Gastrocnemius medialis (tissue), 4 donors: ENCODE data around the gene EID2. TPM values are rescaled to one million over a fixed set of nuclear protein-coding genes. Genes with fewer than 3 reads are reported as not detected.
A peak's percentile ranks its signal among the peaks of the same experiment; 100 is the strongest.

Source experiments
- ATAC-seq, 2 donors: fragments of 150-250 bp; one replicate each; pipeline ENCODE4 v1.9.1; 2016
- DNase-seq, 2 donors: peaks; one replicate each; pipeline ENCODE4 v3.0.0-alpha.2; 2019
- H3K27ac ChIP-seq, 4 donors: fragments of 200-600 bp; sonication (generic); 1 replicate in 1 of 4; 2 replicates in 3 of 4; pipeline ENCODE4 v1.5.1; 2016 to 2018; ENCODE audit warnings: mild to moderate bottlenecking in 2 of 4, moderate library complexity in 1 of 4
- H3K27me3 ChIP-seq, 3 donors: fragments of 200-600 bp; sonication (generic) in 2 of 3; 1 replicate in 1 of 3; 2 replicates in 2 of 3; pipeline versions ENCODE4 v1.5.1 to v1.6.0; 2016 to 2019; ENCODE audit warnings: mild to moderate bottlenecking in 1 of 3, moderate library complexity in 1 of 3
- H3K36me3 ChIP-seq, 2 donors: fragments of 200-600 bp; sonication (generic) in 1 of 2; one replicate each; pipeline ENCODE4 v1.5.1; 2017 to 2018
- H3K4me1 ChIP-seq, 2 donors: fragments of 200-600 bp; sonication (generic) in 1 of 2; one replicate each; pipeline ENCODE4 v1.5.1; 2016 to 2017; ENCODE audit warnings: mild to moderate bottlenecking in 2 of 2
- H3K4me3 ChIP-seq, 4 donors: fragments of 200-600 bp; sonication (generic) in 3 of 4; 1 replicate in 1 of 4; 2 replicates in 3 of 4; pipeline ENCODE4 v1.5.1; 2016 to 2019; ENCODE audit warnings: mild to moderate bottlenecking in 2 of 4
- H3K9me3 ChIP-seq, 3 donors: fragments of 200-600 bp; sonication (generic) in 2 of 3; 1 replicate in 1 of 3; 2 replicates in 2 of 3; pipeline ENCODE4 v1.5.1; 2016 to 2019
- CTCF ChIP-seq, 5 experiments: fragments of 450-650 bp in 3 of 5; fragments of 200-600 bp in 2 of 5; sonication (generic) in 2 of 5; IDR thresholded peaks in 4 of 5; conservative IDR thresholded peaks in 1 of 5; 1 replicate in 4 of 5; 2 replicates in 1 of 5; pipeline ENCODE4 v1.5.1; 2016 to 2019; ENCODE audit warnings: antibody characterized with exemption in 5 of 5, mild to moderate bottlenecking in 3 of 5, moderate library complexity in 3 of 5
- POLR2A ChIP-seq, 2 donors: fragments of 450-650 bp; IDR thresholded peaks; one replicate each; pipeline ENCODE4 v1.6.1; 2017; ENCODE audit warnings: antibody characterized with exemption in 2 of 2, mild to moderate bottlenecking in 2 of 2, moderate library complexity in 2 of 2
- in situ Hi-C, 4 donors: fragments of 200-750 bp; cut with MboI; loops; one replicate each; pipeline versions ENCODE4 v1.15.0 to v1.8.0; 2017; ENCODE audit warnings: low sequenced_read_pairs in 4 of 4
- intact Hi-C: fragments of 100-400 bp; cut with DNase I; formaldehyde crosslinking; loops from one replicate; pipeline ENCODE4 v1.15.1; 2023; ENCODE audit warnings: low total_unique reads
- total RNA-seq, 4 donors: library from RNA; depleted of rRNA; stranded (reverse); fragments of >200 nt; gene quantifications; one replicate each; pipeline versions ENCODE4 v1.1.0 to v1.2.3, GENCODE V29; 2016

The EID2 gene
- total RNA-seq, 4 donors from 2014 or later = 7.8 to 12.7 (median 9.4) TPM

DNA sequence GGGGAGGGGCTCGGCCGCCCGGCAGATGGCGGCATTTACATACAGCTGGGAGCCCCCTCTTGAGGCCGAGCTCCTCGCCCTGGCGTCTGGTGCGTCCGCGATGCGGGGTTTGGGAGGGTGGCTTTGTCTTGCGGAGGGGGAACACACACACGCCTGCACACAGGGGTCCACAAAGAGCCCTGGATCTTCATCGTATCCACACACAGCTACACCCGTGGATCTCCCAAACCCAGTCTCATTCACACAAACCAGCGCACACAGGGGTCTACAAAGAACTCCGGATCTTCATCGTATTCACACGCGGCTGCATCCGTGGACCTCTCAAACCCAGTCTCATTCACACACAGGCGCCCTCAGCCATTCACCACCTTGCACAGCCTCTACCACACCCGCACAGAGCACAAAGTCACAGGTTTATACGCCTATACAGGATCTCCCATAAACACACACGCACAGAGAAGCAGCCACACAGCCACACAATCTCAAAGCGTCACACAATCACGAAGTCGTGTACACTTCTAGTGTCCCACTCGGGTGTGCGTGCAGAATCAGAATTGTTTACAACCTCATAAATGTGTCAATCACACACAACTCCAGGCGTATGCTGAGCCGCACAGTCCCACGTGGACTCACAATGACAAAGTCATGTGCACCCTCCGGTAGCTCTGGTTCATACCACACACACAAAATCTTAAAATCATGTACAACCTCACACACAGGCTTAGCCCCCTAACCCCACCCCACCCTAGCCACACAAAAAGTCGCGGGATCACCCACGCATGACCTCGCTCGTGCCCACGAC lies 41.8 kb downstream of the EID2 start:
- Histone ChIP-seq H3K27ac (no peak overlapping the region), H3K4me3 (peak overlapping the region in 1 of 4 donors; percentile 21), H3K27me3 (peaks cover 54 to 70% (median 69%) of the 10 kb centered on the region in 3 donors), H3K4me1 (no peaks in the 10 kb centered on the region), H3K36me3 (no peaks in the 10 kb centered on the region), H3K9me3 (no peaks in the 10 kb centered on the region)
- in situ Hi-C loops (no loop called here), intact Hi-C loops (no loop called here)
- ATAC-seq (no peak), DNase-seq (no peak)
- TF ChIP-seq POLR2A (IDR thresholded peaks at IDR 0.05) (no peak), CTCF (IDR thresholded peaks at IDR 0.05 in 4 of 5, conservative IDR thresholded peaks at IDR 0.05 in 1 of 5) (peak in 3 of 5 experiments; percentile 25 to 42 (median 31))

DNA sequence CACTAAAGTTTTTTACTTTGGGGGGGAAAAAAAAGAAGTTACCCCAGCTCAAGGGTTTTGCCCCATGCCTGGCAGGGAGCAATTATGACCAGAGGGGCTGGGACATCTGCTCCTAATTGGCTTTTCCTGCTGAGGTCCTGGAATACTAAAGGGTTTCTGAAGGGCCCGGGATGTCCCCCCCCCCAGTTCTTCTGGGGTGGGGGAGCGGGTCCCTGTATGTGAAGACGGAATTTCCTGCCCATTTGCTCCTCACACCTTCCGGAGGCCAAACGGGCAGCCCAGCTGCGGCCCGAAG lies 42.3 kb downstream of the EID2 start:
- in situ Hi-C loops (no loop called here), intact Hi-C loops (no loop called here)

GRCh38 chr19:39496063-39496462 lies 43.9 kb downstream of the EID2 start:
- H3K27me3 ChIP-seq = peaks cover 44 to 53% (median 53%) of the 10 kb centered on the region in 3 donors
- H3K4me1 ChIP-seq = no peaks in the 10 kb centered on the region
- DNase-seq (no peak), ATAC-seq (no peak)
- no peak for TF ChIP-seq CTCF (IDR thresholded peaks at IDR 0.05 in 4 of 5, conservative IDR thresholded peaks at IDR 0.05 in 1 of 5)
- TF ChIP-seq POLR2A (IDR thresholded peaks at IDR 0.05) = no peak
- in situ Hi-C loops = no loop called here
- peaks cover 0 to 5% of the 10 kb centered on the region in 2 donors for H3K36me3 ChIP-seq
- H3K9me3 ChIP-seq = no peaks in the 10 kb centered on the region
- no peak overlapping the region for H3K27ac ChIP-seq
- H3K4me3 ChIP-seq = no peak overlapping the region
- intact Hi-C loops = no loop called here

More for the DNA sequence above, 42.3 kb downstream of the EID2 start:
- Histone ChIP-seq H3K27ac (no peak overlapping the region), H3K9me3 (no peaks in the 10 kb centered on the region), H3K4me1 (no peaks in the 10 kb centered on the region), H3K27me3 (peaks cover 51 to 66% (median 66%) of the 10 kb centered on the region in 3 donors), H3K4me3 (peak overlapping the region in 1 of 4 donors; percentile 21), H3K36me3 (no peaks in the 10 kb centered on the region)
- no peak for ATAC-seq
- DNase-seq = no peak
- TF ChIP-seq CTCF (IDR thresholded peaks at IDR 0.05 in 4 of 5, conservative IDR thresholded peaks at IDR 0.05 in 1 of 5) (no peak), POLR2A (IDR thresholded peaks at IDR 0.05) (no peak)

GRCh38 chr19:39494661-39495060 lies 45.3 kb downstream of the EID2 start:
- Histone ChIP-seq H3K4me1 (no peaks in the 10 kb centered on the region), H3K36me3 (peaks cover 0 to 19% of the 10 kb centered on the region in 2 donors), H3K9me3 (no peaks in the 10 kb centered on the region), H3K4me3 (no peak overlapping the region), H3K27me3 (peaks cover 33 to 39% (median 39%) of the 10 kb centered on the region in 3 donors), H3K27ac (no peak overlapping the region)
- intact Hi-C loops = no loop called here
- DNase-seq (no peak), ATAC-seq (no peak)
- no peak for TF ChIP-seq POLR2A (IDR thresholded peaks at IDR 0.05)
- TF ChIP-seq CTCF (IDR thresholded peaks at IDR 0.05 in 4 of 5, conservative IDR thresholded peaks at IDR 0.05 in 1 of 5) = no peak
- in situ Hi-C loops = no loop called here
